HTR-8/SVneo (cell line): ENCODE data around the gene DLG2.
A peak's percentile ranks its signal among the peaks of the same experiment; 100 is the strongest.
"Not testable (repeated sequence)": the region's sequence is repeated elsewhere in the genome, so short reads cannot be mapped to it uniquely, and the experiment has no call there.

Source experiments
- DNase-seq: peaks from one replicate; pipeline ENCODE4 v3.0.0; 2011; ENCODE audit warnings: low spot score, mixed read lengths; ENCODE audit not compliant: insufficient read length
- FAIRE-seq: peaks from 2 replicates; lab custom pipeline; 2011; peaks lifted over from hg19 to GRCh38; lab: Jason Lieb, UNC

The DLG2 gene

DNA sequence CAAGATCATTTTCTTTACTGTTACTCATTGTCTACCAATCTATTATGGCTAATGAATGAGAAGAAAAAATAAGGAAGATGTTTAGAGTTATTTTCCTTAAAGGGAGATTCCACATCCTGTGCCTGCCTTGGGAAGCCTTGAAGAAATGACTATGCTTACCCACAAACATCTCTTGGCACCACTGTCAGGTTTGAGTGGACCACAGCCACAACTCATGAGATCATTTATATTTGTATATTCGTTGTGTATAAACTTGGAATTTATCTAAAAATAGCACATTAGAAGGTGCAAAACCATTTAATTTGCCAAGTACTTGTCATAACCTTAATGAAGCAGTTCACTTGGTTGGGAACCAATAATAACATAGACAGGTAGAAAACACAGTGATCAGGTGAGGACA, 740.8 kb downstream of the DLG2 start:
- no peak for DNase-seq
- no peak for FAIRE-seq

DNA sequence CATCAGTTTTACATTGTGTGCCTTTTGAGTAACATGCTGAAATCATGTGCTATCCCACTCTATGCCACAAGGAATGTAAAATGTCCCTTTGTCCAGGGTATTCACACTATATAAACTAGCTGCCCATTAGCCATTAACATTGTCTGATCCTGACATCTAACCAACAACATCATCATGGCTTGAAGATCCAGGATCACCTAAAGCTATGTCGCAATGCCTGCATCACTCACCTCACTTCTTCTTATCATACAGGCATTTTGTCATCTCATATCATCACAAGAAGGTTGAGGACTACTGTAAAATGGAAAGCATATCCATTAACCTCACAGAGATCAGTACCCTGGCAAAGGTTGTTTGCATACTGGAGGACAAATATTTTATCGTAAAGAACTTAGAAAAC, 742.3 kb downstream of the DLG2 start:
- DNase-seq (no peak), FAIRE-seq (no peak)

DNA sequence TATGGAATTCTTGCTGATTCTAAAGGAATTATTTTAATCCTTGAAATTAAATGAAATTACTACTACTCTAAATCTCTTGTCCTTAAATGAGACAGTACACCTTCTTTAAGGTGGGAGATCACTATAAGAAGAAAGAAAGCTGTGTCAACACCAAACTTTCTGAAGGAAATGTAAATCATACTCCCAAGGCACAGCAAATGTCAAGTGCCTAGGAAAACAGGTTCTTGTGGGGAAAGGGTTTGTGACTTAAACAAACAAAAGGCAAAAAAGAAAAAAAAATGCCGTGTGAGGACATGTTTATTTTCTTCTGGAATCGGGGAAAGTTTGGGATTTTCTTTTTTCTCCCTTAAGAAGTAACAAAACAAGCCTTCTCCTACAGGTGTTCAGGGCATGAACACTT, 745.1 kb downstream of the DLG2 start:
- FAIRE-seq: no peak

DNA sequence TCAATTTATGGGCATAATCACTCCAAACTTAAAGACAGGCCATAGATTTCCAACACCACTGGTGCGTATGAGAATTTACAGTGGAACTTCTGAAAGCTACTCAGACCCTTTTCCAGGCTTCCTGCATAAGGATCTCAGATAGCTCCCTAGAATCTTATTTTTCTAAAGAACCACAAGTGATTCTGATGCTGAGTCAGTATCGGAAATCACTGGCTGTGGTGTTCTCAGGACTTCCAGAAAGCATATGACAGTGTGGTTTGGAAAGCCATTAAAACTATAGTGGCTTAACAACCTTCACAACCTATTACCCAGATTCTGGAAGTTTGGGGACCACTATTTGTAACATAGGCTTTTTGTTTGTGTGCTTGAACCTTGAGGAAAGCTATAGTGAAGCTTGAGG, 756.0 kb downstream of the DLG2 start:
- DNase-seq (no peak), FAIRE-seq (no peak)

More for the DNA sequence above, 745.1 kb downstream of the DLG2 start:
- DNase-seq: no peak

- DNase-seq (no peak), FAIRE-seq (no peak)
Observed at GRCh38 chr11:84870486-84870885, 756.7 kb downstream of the DLG2 start.

DNA sequence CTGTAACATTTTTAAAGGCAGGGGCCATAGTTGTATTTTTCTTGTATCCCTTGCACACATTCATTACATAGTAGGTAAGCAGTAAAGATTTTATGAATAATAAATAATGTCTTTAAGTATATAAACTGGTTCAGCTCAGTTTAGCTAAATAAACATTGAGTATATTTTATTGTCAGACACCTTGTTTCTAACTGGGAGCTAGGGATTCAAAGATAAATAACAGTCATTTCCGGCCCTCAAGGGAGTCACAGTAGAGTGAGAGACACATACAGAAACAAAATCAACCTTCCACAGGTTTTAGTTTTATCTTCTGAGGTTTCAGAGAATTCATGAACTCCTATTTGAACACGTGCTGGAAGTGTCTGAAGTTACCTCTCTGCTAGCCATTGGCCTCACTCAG, 760.2 kb downstream of the DLG2 start:
- no peak for FAIRE-seq
- DNase-seq: no peak

GRCh38 chr11:84865791-84866535, 761.2 kb downstream of the DLG2 start:
- FAIRE-seq (no peak), DNase-seq (no peak)

DNA sequence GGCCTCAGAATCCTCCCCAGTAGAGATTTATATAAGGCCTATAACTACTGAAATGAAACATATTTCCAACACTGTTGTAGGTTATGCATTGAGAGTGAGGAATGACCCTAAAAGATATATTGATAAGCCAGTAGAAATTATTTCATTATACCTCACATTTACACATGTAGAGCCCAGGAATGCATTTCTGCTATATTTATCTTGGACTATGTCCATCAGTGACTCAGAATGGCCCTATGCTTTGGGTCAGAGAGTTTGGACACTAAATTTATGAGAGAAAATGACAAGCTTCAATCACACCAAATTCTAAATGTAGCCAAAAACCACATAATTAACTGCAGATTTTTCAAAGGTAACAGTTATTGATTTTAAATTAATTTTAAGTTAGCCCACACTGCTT, 761.9 kb downstream of the DLG2 start:
- no peak for FAIRE-seq
- DNase-seq: no peak

DNA sequence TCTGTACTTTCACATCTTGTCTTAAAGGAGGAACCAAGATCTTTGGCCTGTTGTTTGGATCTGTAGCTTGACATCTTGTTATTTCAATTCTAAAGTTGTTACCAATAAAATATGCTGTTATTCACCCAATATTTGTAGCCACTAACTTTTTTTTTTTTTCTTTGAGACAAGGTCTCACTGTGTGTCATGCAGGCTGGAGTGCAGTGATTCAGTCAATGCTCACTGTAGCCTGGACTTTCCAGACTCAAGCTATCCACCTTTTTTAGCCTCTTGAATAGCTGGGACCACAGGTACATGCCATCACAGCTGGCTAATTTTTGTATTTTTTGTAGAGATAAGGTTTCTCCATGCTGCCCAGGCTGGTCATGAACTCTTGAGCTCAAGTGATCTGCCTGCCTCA, 769.4 kb downstream of the DLG2 start:
- DNase-seq (no peak), FAIRE-seq (no peak)

GRCh38 chr11:84855508-84856245, 771.5 kb downstream of the DLG2 start:
- FAIRE-seq: no peak
- DNase-seq: peak; percentile 10

- no peak for FAIRE-seq
Observed at GRCh38 chr11:84854498-84854880, 772.7 kb downstream of the DLG2 start.

GRCh38 chr11:84853841-84854497, 773.2 kb downstream of the DLG2 start:
- FAIRE-seq (no peak), DNase-seq (no peak)

More at GRCh38 chr11:84854498-84854880, 772.7 kb downstream of the DLG2 start:
- DNase-seq: no peak

DNA sequence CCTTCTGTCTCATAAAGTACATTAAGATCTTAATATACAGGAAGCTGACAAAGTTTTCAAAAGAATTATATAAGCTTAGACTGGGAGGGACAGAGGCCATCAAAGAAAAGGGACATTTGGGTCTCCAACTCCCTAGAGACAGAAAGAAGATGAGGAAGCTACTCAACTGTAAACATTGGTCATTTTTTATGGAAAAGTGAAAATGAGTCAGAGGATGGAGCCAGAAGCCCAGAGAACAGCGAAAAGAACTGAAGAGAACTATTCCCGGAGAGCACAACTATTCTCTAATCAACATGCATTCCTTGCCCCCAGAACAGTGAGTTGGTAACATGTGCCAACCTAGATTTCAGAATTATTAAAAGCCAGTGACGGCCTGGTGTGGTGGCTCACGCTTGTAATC, 779.3 kb downstream of the DLG2 start:
- FAIRE-seq: no peak
- no peak for DNase-seq

GRCh38 chr11:84840201-84840600, 786.9 kb downstream of the DLG2 start:
- DNase-seq, FAIRE-seq: not testable (repeated sequence)

DNA sequence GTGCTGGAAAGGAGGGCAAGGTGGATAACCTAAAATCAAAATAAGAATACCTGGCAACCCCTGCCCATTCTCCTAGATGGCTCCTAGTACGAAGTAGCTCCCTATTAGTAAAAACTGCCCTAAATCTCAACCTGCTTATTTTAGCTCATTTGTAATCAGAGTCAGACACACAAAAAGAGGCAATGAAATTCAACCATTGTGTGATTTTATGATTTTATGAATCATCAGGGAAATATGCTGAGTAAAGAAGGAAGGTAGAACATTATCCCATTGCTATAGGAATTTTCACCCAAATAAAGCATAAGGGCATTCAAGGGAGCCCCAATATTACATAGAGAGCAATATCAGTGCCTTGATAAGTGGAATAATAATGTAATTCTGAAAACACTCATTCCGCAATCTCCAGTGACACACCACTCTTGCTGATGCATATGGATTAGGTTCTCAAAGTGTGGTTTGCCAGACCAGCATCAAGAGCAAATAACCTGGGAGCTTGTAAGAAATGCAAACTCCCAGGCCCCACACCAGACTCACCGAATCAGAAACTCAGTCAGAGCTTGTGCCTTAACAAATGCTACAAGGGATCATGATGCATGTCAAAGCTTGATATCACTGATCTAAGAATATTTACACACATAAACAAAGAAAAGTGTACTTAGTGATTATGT, 789.6 kb downstream of the DLG2 start:
- FAIRE-seq (no peak), DNase-seq (no peak)

DNA sequence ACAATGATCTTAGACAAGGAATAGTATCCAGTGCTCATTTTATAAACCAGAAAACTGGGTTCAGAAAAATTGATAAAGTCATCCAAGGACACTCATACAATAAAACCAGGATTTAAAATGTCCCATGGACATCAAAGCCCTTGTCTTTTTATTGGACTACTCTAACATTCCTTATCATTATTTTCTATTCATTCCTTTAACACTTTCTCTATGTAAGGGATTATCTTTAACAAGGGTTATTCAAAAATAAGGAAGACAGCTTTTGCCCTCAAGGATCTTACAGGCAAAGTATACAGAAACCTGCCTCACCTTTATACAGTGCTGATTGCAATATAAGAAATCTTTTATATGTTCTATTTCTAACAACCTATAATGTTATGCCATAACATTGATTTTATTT, 790.8 kb downstream of the DLG2 start:
- FAIRE-seq (no peak), DNase-seq (no peak)

DNA sequence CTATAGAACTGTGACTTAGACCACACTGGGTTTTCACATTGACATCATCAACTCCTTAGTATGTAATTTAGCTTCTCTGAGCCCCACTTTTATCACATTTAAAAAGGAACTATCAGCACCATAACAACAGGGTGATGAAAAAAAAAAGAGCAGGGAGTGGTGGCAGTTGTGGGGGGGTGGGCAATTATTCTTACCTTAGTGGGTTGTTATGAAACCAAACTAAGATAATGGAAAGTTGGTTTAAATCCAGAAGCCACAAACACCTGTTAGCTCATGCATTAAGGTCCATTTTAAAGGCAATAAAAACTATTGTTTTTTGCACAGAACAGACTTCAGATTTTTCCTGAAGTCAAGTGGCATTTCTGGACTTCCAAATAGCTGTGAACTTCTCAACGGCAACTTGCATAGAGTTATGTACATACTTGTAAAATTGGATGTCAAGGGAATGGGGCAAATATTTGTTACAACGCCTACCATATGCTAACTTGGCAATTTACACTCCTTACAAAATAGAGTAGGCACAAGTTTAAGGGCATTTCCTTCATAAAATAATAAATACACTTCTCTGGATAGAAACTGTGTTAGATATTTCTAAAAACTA, 793.6 kb downstream of the DLG2 start:
- DNase-seq (no peak), FAIRE-seq (no peak)

DNA sequence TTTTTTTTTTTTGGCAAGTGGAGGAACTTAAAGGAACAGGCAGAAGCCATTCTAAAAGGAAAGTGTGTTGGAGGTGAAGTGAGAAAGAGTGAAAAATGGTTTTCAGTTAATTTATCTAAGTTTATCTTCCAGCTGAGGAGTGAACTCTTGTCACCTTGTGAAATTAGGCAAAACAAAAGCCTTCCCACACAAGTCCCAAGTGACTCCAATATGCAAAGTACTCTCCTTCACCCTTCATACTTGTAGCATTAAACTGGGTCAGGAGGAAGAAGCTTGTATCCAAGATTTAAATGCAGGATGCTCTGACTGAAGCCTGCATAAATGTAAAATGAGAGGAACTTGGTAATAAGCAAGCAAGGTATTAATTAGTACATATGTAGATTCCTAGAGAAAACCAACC, 796.8 kb downstream of the DLG2 start:
- FAIRE-seq: no peak

GRCh38 chr11:84829162-84829561, 798.0 kb downstream of the DLG2 start:
- FAIRE-seq (no peak), DNase-seq (no peak)

More for the DNA sequence above, 796.8 kb downstream of the DLG2 start:
- DNase-seq: no peak

GRCh38 chr11:84828616-84829015, 798.5 kb downstream of the DLG2 start:
- FAIRE-seq: no peak

More at GRCh38 chr11:84828616-84829015, 798.5 kb downstream of the DLG2 start:
- no peak for DNase-seq
